ENCODE results near the gene PRODH.
"Not testable (repeated sequence)": the region's sequence is repeated elsewhere in the genome, so short reads cannot be mapped to it uniquely, and the experiment has no call there.

The PRODH gene

GRCh38 chr22:18967391-18968010, 31.4 kb upstream of the PRODH start:
- DNase-seq = not testable (repeated sequence)

- DNase-seq = no peak
Observed at GRCh38 chr22:18966748-18967147, 30.7 kb upstream of the PRODH start.

- no peak for DNase-seq
Observed at GRCh38 chr22:18965526-18966421, 29.7 kb upstream of the PRODH start.

GRCh38 chr22:18964501-18965265, 28.6 kb upstream of the PRODH start:
- DNase-seq = not testable (repeated sequence)

- DNase-seq = not testable (repeated sequence)
Observed at GRCh38 chr22:18964051-18964450, 28.0 kb upstream of the PRODH start.

GRCh38 chr22:18962308-18962635, 26.2 kb upstream of the PRODH start:
- no peak for DNase-seq

- not testable (repeated sequence) for DNase-seq
Observed at GRCh38 chr22:18961632-18962307, 25.7 kb upstream of the PRODH start.

- DNase-seq = not testable (repeated sequence)
Observed at GRCh38 chr22:18961201-18961600, 25.1 kb upstream of the PRODH start.

- not testable (repeated sequence) for DNase-seq
Observed at GRCh38 chr22:18960166-18960820, 24.2 kb upstream of the PRODH start.

GRCh38 chr22:18959741-18960140, 23.6 kb upstream of the PRODH start:
- DNase-seq = not testable (repeated sequence)

GRCh38 chr22:18959266-18959665, 23.2 kb upstream of the PRODH start:
- DNase-seq = not testable (repeated sequence)

- DNase-seq = not testable (repeated sequence)
Observed at GRCh38 chr22:18958738-18959137, 22.6 kb upstream of the PRODH start.

- DNase-seq = not testable (repeated sequence)
Observed at GRCh38 chr22:18958321-18958705, 22.2 kb upstream of the PRODH start.

GRCh38 chr22:18957621-18958320, 21.7 kb upstream of the PRODH start:
- DNase-seq = not testable (repeated sequence)

- DNase-seq = not testable (repeated sequence)
Observed at GRCh38 chr22:18956956-18957355, 20.9 kb upstream of the PRODH start.

GRCh38 chr22:18956121-18956895, 20.2 kb upstream of the PRODH start:
- not testable (repeated sequence) for DNase-seq

- DNase-seq = no peak
Observed at GRCh38 chr22:18955696-18956095, 19.6 kb upstream of the PRODH start.

GRCh38 chr22:18954990-18955571, 19.0 kb upstream of the PRODH start:
- DNase-seq = no peak

- DNase-seq = peak; percentile 9
Observed at GRCh38 chr22:18954303-18954989, 18.4 kb upstream of the PRODH start.

- not testable (repeated sequence) for DNase-seq
Observed at GRCh38 chr22:18953128-18953527, 17.0 kb upstream of the PRODH start.

Measured in NCI-H1105 (cell line).